HG03280 (cell line): Measurements from ENCODE around the gene APAF1.

Experiments
- ATAC-seq: cut with Tn5 transposase; IDR thresholded peaks from one replicate; pipeline ENCODE4 v1.9.1; 2021; ENCODE audit warnings: mild to moderate bottlenecking, moderate library complexity; ENCODE audit not compliant: unreplicated experiment

APAF1 gene

GRCh38 chr12:98656289-98657101 lies 11.4 kb downstream of the APAF1 start:
- peak; percentile 51 for ATAC-seq

GRCh38 chr12:98660521-98660920 lies 15.4 kb downstream of the APAF1 start:
- ATAC-seq = no peak

- no peak for ATAC-seq
Measured at GRCh38 chr12:98669751-98670150, 24.7 kb downstream of the APAF1 start.

DNA sequence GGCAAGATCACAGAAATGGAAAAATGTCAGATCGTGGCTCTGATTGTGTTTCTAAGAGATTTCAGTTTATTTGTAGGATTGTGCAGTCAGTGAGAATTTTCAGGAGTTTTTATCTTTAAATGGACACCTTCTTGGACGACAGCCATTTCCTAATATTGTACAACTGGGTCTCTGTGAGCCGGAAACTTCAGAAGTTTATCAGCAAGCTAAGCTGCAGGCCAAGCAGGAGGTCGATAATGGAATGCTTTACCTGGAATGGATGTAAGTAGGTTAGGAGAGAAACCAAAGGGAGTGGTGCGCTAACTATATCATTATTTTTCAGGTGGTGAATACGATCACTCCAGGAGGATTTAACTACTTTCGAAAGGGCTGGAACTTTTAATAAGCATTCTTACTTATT lies 26.4 kb downstream of the APAF1 start:
- ATAC-seq = no peak

- no peak for ATAC-seq
Measured at GRCh38 chr12:98674841-98675240, 29.8 kb downstream of the APAF1 start.

GRCh38 chr12:98678236-98678945 lies 33.3 kb downstream of the APAF1 start:
- no peak for ATAC-seq

DNA sequence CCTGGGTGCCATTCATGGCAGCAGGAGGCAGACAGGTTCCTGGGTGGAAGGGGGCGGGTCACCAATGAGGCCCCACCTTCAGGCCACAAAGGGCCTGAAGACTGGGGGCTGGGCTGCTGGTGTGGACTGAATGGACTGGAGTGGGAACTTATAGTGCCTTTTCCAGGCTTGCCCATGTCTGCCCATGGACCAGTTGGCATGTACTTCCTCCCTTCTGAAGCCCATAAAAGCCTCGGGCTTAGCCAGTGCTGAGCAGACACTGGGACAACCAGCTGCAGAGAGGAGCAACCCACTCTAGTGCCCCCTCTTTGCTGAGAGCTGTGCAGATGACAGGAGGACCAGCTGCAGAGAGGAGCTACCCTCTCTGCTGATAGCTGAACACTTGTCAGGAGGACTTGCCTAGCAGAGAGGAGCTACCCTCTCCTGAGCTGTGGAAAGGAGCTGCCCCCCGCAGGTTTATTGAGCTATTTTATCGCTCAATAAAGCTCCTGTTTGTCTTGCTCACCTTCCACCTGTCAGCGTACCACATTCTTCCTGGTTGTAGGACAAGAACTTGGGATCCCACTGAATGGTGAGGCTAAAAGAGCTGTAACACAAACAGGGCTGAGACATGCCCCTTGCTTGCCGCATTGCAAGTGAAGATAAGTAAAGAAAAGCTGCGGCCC lies 34.0 kb downstream of the APAF1 start:
- ATAC-seq = no peak

GRCh38 chr12:98679611-98680005 lies 34.5 kb downstream of the APAF1 start:
- ATAC-seq = no peak

DNA sequence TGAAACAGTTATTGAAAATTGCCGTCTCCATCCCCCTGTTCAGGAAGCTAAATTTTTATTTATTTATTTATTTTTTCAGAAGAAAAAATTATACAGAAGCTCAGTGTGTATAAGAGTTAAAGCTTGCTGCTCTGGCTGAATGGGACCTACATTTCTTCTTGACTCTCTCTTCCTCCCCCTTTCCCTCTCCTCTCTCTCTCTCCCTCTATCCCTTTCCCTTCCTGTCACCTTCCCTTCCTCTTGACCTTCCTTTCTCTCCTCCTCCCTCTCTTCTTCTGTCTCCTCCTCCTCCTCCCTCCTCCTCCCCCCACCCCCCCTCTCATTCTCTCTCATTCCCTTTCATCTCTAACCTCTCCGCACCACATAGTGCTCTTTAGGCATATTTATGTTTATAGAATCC lies 39.1 kb downstream of the APAF1 start:
- ATAC-seq = no peak

DNA sequence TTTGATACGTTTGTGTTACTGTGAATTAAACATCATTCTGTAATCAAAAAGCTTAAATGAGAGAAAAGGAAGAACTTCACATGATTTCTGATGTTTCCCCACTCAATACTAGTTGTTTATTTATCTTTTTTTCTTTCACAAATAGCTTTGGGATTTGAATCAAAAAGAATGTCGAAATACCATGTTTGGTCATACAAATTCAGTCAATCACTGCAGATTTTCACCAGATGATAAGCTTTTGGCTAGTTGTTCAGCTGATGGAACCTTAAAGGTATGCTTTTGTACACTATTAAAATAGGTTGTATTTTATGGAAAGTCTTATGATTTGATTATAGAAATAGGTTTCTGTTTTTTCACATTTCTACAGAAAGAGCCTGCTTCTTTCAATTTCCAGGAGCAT lies 41.5 kb downstream of the APAF1 start:
- ATAC-seq = no peak

DNA sequence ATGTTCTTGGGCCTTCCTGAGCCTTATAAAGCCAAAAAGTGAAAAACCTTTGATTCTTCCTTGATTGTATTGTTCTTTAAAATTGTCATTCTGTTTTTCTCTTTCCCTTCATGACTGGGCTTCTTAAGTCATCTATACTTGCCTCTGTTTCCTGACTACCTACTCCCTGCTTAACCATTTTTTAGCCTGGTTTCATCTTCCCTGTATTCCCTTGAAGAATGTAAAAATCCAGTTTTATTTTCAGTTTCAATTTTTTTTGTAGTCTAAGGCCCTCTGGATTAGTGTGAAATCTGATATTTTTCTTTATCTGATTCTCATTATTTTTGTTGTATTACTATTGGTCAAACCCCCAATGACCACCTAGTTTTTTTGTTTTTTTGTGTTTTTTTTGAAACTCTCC lies 46.3 kb downstream of the APAF1 start:
- ATAC-seq = no peak

DNA sequence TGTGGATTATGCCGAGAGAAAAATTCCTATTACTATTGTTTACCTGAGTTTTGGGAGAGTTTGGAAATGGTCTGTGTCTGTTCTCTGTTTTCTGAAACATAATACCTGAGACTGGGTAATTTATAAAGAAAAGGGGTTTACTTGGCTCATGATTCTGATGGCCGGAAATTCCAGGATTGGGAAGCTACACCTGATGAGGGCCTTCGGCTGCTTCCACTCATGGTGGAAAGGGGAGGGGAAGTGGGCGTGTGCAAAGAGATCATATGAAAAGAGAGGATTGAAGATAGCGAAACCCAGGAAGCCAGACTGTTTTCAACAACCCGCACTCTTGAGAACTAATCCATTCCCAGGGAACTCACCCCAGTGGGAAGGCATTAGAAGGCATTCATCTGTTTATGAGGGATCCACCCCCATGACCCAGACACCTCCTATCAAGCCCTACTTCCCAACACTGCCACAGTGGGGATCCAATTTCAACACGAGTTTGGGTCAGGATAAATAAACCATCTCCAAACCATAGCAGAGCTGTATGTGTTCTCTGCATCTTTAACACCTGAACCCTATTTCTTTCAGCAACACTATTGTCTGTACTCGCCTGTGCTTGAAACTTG lies 51.1 kb downstream of the APAF1 start:
- no peak for ATAC-seq

- no peak for ATAC-seq
Measured at GRCh38 chr12:98697209-98697608, 52.1 kb downstream of the APAF1 start.

DNA sequence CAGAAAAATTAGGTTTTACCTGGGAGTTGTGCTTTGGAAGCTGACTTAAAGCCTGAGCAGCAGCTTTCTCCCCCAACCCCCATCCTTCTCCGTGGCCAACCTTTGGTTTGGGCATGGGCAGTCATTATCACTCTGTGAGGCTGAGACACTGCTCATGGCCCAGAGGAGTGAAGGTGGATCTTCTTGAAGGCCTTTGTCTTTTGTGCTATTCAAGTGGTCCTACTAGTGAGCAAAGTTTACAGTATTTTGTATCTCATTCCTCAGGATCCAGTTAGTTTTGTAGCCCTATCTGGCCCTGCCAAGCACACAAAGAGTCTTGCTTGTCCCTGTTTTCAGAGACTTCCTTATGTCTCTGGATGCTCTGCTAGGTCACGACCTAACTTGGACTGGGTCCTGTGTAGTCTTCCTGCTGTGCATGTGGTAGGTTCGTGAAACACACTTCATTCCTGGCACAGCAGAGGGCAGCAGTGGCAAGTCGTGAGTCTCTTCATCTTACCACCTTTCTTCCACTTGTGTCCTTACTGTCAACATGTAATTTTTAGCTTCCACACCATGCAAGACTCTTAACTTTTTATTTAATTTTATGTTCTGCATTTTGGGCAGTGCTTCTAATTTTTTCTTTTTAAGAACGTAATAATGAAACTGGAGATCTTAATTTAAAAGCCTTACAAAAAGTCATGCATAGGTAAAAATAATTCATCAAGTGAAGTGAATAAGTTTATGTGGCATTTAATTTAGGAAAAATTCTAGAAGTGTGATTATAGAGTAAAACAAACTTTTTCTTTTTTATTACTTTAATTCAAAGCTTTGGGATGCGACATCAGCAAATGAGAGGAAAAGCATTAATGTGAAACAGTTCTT lies 53.7 kb downstream of the APAF1 start:
- ATAC-seq = peak; percentile 90

DNA sequence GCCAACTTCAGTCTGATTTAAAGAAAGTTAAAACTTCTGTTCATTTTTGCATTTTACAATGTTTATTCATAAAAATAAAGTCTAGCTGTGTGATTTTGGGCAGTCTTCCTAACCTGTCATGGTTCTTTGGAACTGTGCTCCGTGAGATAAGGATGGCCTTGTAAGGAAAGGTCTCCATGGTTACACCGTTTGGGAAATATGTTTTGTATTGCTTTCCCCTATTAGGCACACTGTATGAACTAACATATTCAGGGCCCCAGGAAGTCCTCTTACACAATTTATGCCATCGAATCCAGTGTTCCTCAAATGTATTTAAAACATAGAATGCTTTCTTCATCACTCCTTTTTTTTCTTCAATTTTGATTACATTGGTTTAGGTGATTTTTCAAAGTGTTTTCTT lies 54.5 kb downstream of the APAF1 start:
- ATAC-seq = no peak

DNA sequence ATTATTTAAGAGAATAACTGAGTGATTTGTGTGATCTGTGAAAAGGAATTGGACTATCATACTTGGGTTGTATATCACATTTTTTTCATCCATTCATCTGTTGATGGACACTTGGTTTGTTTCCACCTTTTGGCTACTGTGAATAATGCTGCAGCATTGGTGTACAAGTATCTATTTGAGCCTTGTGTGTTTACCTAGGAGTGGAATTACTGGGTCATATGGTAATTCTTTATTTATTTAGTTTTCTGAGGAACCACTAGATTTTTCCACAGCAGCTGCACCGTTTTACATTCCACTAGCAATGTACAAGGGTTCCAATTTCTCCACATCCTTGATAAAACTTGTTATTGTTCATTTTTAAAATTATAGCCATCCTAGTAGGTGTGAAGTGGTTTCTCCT lies 56.1 kb downstream of the APAF1 start:
- ATAC-seq = no peak

DNA sequence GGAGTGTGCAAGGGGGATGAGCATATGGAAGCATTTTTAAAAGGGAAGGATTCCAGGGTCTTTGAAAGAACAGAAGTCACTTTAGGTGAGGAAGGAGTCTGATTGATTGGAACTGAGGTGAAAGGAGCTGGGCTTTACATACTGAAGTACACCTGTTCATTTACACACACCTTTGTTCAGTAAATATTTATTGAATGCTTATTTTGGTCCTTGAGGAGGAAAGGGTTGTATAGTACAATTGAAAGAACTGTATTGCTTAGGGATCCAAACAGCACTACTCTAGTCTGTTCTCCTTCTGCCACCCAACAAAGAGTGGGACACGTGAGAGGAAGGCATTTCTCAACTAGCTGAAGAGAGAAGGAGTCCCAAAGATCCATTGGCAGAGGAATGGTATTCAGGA lies 63.9 kb downstream of the APAF1 start:
- no peak for ATAC-seq

DNA sequence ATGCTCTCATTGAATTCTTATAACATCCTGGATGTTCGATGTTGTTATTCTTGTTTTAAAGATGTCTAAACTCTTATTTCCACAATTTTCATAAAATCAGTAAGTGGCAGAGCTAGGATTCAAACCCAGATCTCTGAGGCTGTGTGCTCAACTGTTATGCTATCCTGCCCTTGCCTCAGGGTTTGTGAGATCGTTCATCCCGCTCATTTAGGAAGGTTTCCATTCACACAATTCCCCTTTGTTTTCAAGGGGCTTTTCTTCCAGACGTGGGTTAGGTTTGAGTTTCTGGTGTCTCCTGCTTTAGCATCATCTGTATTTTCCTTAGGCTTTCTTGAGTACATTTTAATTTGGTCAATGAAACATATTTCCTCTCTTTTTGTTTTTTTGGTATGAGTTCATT lies 69.3 kb downstream of the APAF1 start:
- no peak for ATAC-seq

- ATAC-seq = no peak
Measured at GRCh38 chr12:98719515-98720504, 74.7 kb downstream of the APAF1 start.
